Measurements from ENCODE around the gene MAGI1.

The MAGI1 gene

DNA sequence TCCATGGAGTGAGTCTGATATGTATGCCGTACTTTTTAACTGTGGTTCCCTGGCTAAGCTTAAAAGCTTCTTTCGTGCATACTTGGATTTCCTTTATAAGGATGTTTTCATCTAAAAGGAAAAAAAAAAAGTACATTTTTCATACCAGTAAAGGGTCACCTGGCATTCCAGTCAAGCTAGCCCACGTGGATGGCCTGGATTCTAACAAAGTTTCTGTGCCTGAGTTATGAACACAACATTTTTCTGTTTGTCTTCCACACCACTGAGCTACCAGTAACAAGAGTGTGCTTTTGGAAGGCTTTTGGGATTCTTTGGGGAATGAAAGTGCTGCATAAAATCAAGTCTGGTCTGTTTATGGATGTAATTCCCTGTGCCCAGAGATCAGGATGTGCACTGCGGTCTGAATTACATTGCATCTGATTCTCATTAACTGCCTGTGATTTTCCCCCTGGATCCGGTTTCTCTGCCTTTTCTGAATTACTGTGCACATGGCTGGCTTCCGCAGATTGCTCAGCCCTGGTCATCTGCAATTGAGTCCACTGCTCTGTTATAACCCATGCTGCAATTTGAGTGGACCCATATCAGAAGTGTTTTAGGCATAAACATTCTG lies 38.2 kb upstream of the MAGI1 start:
- TF ChIP-seq, protein P1, sequence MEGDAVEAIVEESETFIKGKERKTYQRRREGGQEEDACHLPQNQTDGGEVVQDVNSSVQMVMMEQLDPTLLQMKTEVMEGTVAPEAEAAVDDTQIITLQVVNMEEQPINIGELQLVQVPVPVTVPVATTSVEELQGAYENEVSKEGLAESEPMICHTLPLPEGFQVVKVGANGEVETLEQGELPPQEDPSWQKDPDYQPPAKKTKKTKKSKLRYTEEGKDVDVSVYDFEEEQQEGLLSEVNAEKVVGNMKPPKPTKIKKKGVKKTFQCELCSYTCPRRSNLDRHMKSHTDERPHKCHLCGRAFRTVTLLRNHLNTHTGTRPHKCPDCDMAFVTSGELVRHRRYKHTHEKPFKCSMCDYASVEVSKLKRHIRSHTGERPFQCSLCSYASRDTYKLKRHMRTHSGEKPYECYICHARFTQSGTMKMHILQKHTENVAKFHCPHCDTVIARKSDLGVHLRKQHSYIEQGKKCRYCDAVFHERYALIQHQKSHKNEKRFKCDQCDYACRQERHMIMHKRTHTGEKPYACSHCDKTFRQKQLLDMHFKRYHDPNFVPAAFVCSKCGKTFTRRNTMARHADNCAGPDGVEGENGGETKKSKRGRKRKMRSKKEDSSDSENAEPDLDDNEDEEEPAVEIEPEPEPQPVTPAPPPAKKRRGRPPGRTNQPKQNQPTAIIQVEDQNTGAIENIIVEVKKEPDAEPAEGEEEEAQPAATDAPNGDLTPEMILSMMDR (conservative IDR thresholded peaks at IDR 0.05; ENCODE audit: low read depth, low read length), result no peak
- DNase-seq (ENCODE audit: low read depth), result peak; percentile 33
- no peak overlapping the region for H3K4me3 ChIP-seq (ENCODE audit: low read length)

DNA sequence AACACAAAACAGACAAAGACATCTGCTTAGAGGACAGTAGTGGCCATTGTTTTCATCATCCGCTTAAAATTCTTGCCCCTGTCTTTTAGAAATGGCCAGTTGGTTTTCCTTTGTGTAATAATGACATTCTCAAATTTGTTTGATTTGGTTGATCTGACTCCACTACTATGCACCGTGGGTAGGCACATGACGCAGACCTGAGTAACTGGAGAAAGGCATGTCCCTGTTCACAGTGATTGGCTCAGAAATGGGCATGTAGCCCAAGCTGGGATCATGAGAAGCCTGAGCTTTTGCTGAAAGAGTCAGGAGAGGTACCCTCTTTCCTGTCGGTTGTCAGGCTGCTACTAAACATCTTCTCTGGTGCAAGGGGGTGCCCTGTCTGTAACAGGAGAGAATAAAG lies 36.6 kb upstream of the MAGI1 start:
- TF ChIP-seq, protein P1 (conservative IDR thresholded peaks at IDR 0.05; ENCODE audit: low read depth, low read length), result no peak
- H3K4me3 ChIP-seq (ENCODE audit: low read length), result no peak overlapping the region
- DNase-seq (ENCODE audit: low read depth), result peak; percentile 29

DNA sequence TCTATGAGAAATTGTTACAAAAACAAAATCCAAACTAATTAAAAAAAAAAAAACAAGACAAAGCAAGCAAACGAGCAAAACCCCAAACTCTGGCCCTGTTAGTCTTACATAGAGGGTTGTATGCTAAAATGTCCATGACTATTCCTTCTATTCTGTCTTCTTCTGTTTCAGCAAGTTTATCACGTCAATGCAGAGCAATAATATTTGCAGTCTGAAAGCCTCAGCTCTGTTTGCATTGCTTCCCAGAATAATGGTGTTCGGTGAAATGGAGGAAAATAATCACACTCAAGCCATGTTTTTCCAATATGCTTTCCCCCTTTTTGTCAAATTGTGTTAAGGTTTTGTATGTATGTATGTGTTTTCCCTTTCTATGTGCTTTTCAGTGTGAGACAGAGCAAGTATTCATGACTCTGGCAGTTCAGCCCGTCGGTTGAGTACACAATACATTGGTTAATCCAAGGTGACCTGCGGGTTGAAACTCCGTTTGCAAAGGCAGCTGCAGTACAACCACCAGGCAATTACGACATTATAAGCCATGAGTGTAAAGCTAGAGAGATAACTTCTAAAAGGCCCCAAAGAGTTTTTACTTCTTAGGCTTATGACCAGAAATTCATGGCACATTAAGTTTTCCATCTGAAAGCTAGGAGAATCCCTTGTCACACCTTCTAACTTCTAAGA lies 34.9 kb upstream of the MAGI1 start:
- TF ChIP-seq, protein P1 (conservative IDR thresholded peaks at IDR 0.05; ENCODE audit: low read depth, low read length), result no peak
- H3K4me3 ChIP-seq (ENCODE audit: low read length), result no peak overlapping the region
- DNase-seq (ENCODE audit: low read depth), result peak; percentile 46

DNA sequence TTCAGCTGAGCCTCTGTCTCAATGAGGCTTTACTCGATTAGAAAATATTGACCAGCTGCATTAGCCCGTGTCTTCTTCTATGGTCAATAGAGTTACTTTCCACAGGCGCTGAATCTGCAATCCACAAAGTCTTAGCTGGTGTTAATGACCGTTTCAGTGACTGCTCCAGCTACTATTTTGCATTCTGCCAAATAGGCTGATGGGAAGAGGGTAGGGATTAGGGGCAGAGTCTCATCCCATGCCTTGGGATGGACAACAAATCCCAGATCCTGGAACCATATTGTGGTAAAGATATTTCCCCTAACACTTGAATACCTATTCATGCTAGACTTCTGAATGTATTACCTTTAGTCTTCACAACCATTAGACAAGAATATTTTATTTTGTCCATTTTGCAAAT lies 29.5 kb upstream of the MAGI1 start:
- no peak for DNase-seq (ENCODE audit: low read depth)
- H3K4me3 ChIP-seq (ENCODE audit: low read length), result no peak overlapping the region
- TF ChIP-seq, protein P1 (conservative IDR thresholded peaks at IDR 0.05; ENCODE audit: low read depth, low read length), result no peak

DNA sequence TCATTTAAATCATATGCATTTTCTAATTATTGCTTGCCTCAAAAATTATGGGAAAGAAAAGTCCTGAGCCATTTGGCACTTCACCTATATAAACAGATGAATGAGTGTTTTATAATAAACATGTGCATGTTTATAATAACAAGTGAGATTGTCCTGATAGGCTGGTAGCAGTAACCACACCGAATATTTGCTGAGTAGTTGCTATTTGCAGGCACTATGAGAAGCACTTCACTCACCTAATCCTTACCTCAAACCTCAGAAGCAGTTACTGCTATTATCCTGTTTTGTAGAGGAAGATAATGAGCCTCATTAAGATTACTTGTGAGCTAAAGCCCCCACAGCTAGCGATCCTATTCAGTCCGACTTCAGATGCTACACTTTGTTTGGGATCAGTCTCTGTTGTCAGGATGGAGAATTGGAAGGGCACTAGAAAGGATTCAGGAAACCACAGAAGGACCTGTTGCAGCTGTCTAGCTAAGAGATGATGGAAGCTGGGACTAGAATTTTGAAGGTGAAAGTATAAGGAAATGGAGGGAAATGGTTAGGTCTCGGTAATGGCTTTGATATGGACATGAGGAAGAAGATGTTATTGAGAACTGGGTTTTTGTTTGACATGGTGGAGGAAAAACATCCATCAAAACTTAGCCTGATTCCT lies 28.4 kb upstream of the MAGI1 start:
- DNase-seq (ENCODE audit: low read depth), result no peak
- TF ChIP-seq, protein P1 (conservative IDR thresholded peaks at IDR 0.05; ENCODE audit: low read depth, low read length), result no peak
- no peak overlapping the region for H3K4me3 ChIP-seq (ENCODE audit: low read length)

DNA sequence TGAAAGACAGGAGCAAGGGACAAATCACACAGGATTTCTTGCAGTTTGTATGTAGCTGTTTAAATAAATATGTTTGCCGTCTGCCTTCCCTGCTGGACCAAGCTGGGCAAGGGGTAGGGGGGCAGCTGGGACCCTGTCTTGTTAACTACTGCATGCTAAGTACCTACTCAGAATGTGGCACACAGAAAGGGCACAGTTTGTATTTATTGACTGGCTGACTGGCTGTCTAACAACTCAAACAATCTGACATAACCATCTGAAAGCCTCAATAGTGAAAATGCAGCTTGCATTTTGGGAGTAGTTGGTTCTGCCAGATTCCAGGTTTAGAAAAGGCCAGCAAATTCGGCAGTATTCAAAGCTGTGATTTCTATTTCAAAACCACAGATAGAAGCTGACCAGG lies 16.6 kb upstream of the MAGI1 start:
- TF ChIP-seq, protein P1 (conservative IDR thresholded peaks at IDR 0.05; ENCODE audit: low read depth, low read length), result no peak
- DNase-seq (ENCODE audit: low read depth), result no peak
- H3K4me3 ChIP-seq (ENCODE audit: low read length), result no peak overlapping the region
